Lower leg skin (tissue), 3 donors: Measurements from ENCODE around the gene RIMS4.

Source experiments
- CTCF ChIP-seq, 3 donors: fragments of 450-650 bp; IDR thresholded peaks; one replicate each; pipeline ENCODE4 v1.5.1; 2016; ENCODE audit warnings: antibody characterized with exemption in 3 of 3, mild to moderate bottlenecking in 3 of 3, moderate library complexity in 2 of 3
- POLR2A ChIP-seq, 2 donors: fragments of 450-650 bp; IDR thresholded peaks; one replicate each; pipeline ENCODE4 v1.6.1; 2016 to 2017; ENCODE audit warnings: antibody characterized with exemption in 2 of 2, mild to moderate bottlenecking in 1 of 2, moderate library complexity in 1 of 2

DNA sequence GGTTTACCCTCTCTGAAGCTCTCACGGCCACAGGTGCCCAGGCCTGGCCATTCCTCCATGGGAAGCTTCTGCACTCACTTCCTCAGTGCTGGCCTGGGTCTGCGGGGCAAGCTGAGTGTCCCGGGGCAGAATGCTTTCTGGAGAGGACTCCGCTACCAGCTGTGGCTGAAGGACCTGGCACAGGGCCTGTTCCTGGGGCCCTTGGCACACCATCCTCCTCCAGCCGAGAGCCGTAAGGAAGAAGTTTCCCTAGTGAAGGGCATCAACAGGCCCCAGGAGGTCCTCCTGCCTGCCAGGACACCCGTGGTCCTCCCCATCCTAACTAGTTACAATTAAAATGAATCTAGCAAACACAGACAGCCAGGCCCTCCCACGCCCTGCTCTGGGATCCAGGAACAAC, 78.7 kb downstream of the RIMS4 start:
- TF ChIP-seq POLR2A (IDR thresholded peaks at IDR 0.05) (no peak), CTCF (IDR thresholded peaks at IDR 0.05) (no peak)
